ENCODE data around the gene UPP1.

GRCh38 chr7:48046458-48046857 lies 42.6 kb upstream of the UPP1 start:
- TF ChIP-seq, protein P1, sequence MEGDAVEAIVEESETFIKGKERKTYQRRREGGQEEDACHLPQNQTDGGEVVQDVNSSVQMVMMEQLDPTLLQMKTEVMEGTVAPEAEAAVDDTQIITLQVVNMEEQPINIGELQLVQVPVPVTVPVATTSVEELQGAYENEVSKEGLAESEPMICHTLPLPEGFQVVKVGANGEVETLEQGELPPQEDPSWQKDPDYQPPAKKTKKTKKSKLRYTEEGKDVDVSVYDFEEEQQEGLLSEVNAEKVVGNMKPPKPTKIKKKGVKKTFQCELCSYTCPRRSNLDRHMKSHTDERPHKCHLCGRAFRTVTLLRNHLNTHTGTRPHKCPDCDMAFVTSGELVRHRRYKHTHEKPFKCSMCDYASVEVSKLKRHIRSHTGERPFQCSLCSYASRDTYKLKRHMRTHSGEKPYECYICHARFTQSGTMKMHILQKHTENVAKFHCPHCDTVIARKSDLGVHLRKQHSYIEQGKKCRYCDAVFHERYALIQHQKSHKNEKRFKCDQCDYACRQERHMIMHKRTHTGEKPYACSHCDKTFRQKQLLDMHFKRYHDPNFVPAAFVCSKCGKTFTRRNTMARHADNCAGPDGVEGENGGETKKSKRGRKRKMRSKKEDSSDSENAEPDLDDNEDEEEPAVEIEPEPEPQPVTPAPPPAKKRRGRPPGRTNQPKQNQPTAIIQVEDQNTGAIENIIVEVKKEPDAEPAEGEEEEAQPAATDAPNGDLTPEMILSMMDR (conservative IDR thresholded peaks at IDR 0.05; ENCODE audit: low read depth, low read length), result no peak
- no peak for TF ChIP-seq EZH2 (IDR thresholded peaks at IDR 0.05; ENCODE audit: low read length, unreplicated experiment)

All from PC-3 (cell line).